Hepatocyte (in vitro differentiated cells): ENCODE results near the gene BACH1. TPM values are rescaled to one million over a fixed set of nuclear protein-coding genes. Genes with fewer than 3 reads are reported as not detected.
A peak's percentile ranks its signal among the peaks of the same experiment; 100 is the strongest.

Experiments used
- DNase-seq: peaks from one replicate; pipeline ENCODE4 v3.0.0-alpha.2; 2016; ENCODE audit warnings: low spot score
- H2AFZ ChIP-seq: fragments of 200-600 bp; sonication (generic); 2 replicates; pipeline ENCODE4 v1.6.0; 2016; ENCODE audit warnings: antibody characterized with exemption, mild to moderate bottlenecking
- H3K27ac ChIP-seq: fragments of 200-600 bp; sonication (generic); 2 replicates; pipeline ENCODE4 v1.5.1; 2016; ENCODE audit warnings: mild to moderate bottlenecking
- H3K27me3 ChIP-seq: fragments of 200-600 bp; sonication (generic); 2 replicates; pipeline ENCODE4 v1.6.1; 2016
- H3K36me3 ChIP-seq: fragments of 200-600 bp; sonication (generic); replicated peaks from 2 replicates; pipeline ENCODE4 v1.5.1; 2016; ENCODE audit warnings: low read depth; ENCODE audit not compliant: insufficient read depth
- H3K4me1 ChIP-seq: fragments of 200-600 bp; sonication (generic); 2 replicates; pipeline ENCODE4 v1.5.1; 2016; ENCODE audit warnings: mild to moderate bottlenecking, moderate library complexity; ENCODE audit not compliant: insufficient read depth
- H3K4me2 ChIP-seq: fragments of 200-600 bp; sonication (generic); 2 replicates; pipeline ENCODE4 v1.6.0; 2016
- H3K4me3 ChIP-seq: fragments of 200-600 bp; sonication (generic); 2 replicates; pipeline ENCODE4 v1.5.1; 2016; ENCODE audit warnings: mild to moderate bottlenecking
- H3K79me2 ChIP-seq: fragments of 200-600 bp; sonication (generic); 2 replicates; pipeline ENCODE4 v1.6.0; 2017; ENCODE audit warnings: mild to moderate bottlenecking
- H3K9me2 ChIP-seq: fragments of 200-600 bp; sonication (generic); replicated peaks from 2 replicates; pipeline ENCODE4 v1.6.0; 2017; ENCODE audit warnings: mild to moderate bottlenecking; ENCODE audit not compliant: insufficient read depth
- H3K9me3 ChIP-seq: fragments of 200-600 bp; sonication (generic); 2 replicates; pipeline ENCODE4 v1.5.1; 2016; ENCODE audit warnings: low read depth, mild to moderate bottlenecking
- H4K20me1 ChIP-seq: fragments of 200-600 bp; sonication (generic); 2 replicates; pipeline ENCODE4 v1.6.0; 2016; ENCODE audit warnings: mild to moderate bottlenecking; ENCODE audit not compliant: insufficient read depth, poor library complexity, severe bottlenecking
- EZH2 ChIP-seq: fragments of 200-600 bp; sonication (generic); IDR thresholded peaks from 2 replicates; pipeline ENCODE4 v1.6.1; 2016; ENCODE audit warnings: antibody characterized with exemption, mild to moderate bottlenecking, borderline replicate concordance
- EZH2phosphoT487 ChIP-seq: fragments of 200-600 bp; sonication (generic); IDR thresholded peaks from one replicate; pipeline ENCODE4 v1.6.1; 2018; ENCODE audit warnings: antibody characterized with exemption, mild to moderate bottlenecking, low read depth, moderate library complexity; ENCODE audit not compliant: unreplicated experiment, severe bottlenecking
- WGBS: methylation state at CpG from one replicate; pipeline ENCODE4 v1.1.6; 2016; ENCODE audit warnings: low lambda C conversion rate; ENCODE audit errors: missing lambda C conversion rate; 5-methylcytosine and 5-hydroxymethylcytosine counted together
- polyA plus RNA-seq: library from polyadenylated mRNA; unstranded; fragments of >200 nt; fragmentation: Nextera tagmentation; extraction: Ambion mirVana; gene quantifications from 2 replicates; pipeline ENCODE4 v1.2.1, GENCODE V29; 2016
- total RNA-seq: library from RNA; depleted of rRNA; stranded (reverse); fragments of >200 nt; gene quantifications from 2 replicates; pipeline ENCODE4 v1.2.3, GENCODE V29; 2014
- TF ChIP-seq, protein P1 (sequence below): fragments of 200-600 bp; sonication (generic); IDR thresholded peaks from 2 replicates; pipeline ENCODE4 v1.5.1; 2016; ENCODE audit warnings: antibody characterized with exemption, mild to moderate bottlenecking; ENCODE audit not compliant: poor library complexity

BACH1 gene
- total and polyA plus RNA-seq, 2 experiments from 2014 or later: 19.7 to 79.8 TPM

DNA sequence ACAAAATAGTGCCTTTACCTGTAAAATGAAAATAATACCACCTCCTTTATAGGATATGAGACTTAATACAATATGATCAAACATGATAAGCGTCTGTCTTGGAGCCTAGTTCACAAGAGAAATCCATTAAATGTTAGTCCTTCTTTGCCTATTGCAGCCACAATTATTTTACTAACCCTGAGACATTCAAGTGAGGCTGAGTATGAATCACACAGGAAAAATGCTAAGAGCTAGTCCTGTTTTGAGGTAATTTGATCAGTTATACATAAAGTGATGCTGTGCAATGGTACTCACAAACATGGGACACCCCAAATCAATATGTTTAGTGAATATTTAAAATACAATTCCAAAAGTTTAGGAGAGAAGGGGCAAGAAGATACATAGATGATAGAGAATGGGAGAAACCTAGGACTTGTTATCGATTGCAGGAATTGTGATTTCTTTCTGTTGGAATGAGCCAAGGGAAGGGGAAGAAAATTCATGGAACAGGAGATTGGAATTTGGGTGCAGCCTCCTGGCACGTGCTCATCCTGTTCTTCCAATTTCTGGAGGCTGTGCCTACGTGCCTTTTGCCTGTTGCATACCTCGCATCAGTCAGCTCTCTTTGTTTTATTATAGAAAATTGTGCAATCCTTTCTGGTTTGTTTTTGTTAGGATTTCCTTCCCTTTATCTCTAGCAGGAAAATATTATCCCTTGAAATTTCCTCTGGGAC is 39.9 kb upstream of the BACH1 start:
- no peaks in the 10 kb centered on the region for H4K20me1 ChIP-seq
- no peaks in the 10 kb centered on the region for H3K9me3 ChIP-seq
- H3K9me2 ChIP-seq: no peaks in the 10 kb centered on the region
- H3K4me1 ChIP-seq: peaks cover 11% of the 10 kb centered on the region
- no peak for DNase-seq
- no peak for TF ChIP-seq EZH2phosphoT487
- TF ChIP-seq, protein P1, sequence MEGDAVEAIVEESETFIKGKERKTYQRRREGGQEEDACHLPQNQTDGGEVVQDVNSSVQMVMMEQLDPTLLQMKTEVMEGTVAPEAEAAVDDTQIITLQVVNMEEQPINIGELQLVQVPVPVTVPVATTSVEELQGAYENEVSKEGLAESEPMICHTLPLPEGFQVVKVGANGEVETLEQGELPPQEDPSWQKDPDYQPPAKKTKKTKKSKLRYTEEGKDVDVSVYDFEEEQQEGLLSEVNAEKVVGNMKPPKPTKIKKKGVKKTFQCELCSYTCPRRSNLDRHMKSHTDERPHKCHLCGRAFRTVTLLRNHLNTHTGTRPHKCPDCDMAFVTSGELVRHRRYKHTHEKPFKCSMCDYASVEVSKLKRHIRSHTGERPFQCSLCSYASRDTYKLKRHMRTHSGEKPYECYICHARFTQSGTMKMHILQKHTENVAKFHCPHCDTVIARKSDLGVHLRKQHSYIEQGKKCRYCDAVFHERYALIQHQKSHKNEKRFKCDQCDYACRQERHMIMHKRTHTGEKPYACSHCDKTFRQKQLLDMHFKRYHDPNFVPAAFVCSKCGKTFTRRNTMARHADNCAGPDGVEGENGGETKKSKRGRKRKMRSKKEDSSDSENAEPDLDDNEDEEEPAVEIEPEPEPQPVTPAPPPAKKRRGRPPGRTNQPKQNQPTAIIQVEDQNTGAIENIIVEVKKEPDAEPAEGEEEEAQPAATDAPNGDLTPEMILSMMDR: no peak
- TF ChIP-seq EZH2: no peak
- H2AFZ ChIP-seq: no peak overlapping the region
- peak overlapping the region; percentile 22 for H3K27ac ChIP-seq
- 52% methylated on average over 5 of the region's 5 CpGs for WGBS
- H3K4me2 ChIP-seq: peak overlapping the region; percentile 12
- H3K4me3 ChIP-seq: no peak overlapping the region
- H3K27me3 ChIP-seq: no peaks in the 10 kb centered on the region
- H3K36me3 ChIP-seq: no peaks in the 10 kb centered on the region
- no peaks in the 10 kb centered on the region for H3K79me2 ChIP-seq

DNA sequence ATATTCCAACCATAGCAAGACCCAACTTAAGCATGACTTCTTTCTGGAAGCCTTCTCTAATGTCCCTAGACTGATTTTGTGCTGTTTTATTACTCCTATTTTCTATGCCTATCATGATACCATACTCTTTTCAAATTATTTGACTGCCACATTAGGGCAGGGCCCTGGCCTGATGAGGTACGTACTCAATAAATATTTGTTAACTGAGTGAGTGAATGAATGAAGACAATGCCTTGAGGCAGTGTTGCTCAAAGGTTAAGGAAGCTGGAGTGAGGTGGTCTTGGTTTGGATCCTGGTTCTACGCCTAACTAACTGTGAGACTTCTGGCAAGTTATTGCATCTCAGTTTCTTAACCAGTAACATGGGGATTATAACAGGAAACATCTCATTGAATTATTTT is 38.3 kb upstream of the BACH1 start:
- Histone ChIP-seq H3K4me3 (no peak overlapping the region), H3K27ac (no peak overlapping the region), H3K36me3 (no peaks in the 10 kb centered on the region), H3K27me3 (no peaks in the 10 kb centered on the region), H3K9me3 (no peaks in the 10 kb centered on the region), H3K9me2 (no peaks in the 10 kb centered on the region), H4K20me1 (no peaks in the 10 kb centered on the region), H3K79me2 (no peaks in the 10 kb centered on the region), H2AFZ (no peak overlapping the region), H3K4me2 (no peak overlapping the region), H3K4me1 (peaks cover 11% of the 10 kb centered on the region)
- TF ChIP-seq, protein P1: no peak
- TF ChIP-seq EZH2 (no peak), EZH2phosphoT487 (no peak)
- DNase-seq: no peak
- 85% methylated on average over 2 of the region's 2 CpGs for WGBS

- Histone ChIP-seq H3K9me2 (no peaks in the 10 kb centered on the region), H4K20me1 (no peaks in the 10 kb centered on the region), H3K79me2 (no peaks in the 10 kb centered on the region), H3K4me2 (no peak overlapping the region), H3K9me3 (no peaks in the 10 kb centered on the region), H3K27me3 (no peaks in the 10 kb centered on the region), H3K4me1 (peaks cover 11% of the 10 kb centered on the region), H2AFZ (no peak overlapping the region), H3K27ac (no peak overlapping the region), H3K4me3 (no peak overlapping the region), H3K36me3 (no peaks in the 10 kb centered on the region)
- TF ChIP-seq EZH2phosphoT487 (no peak), EZH2 (no peak)
- TF ChIP-seq, protein P1: no peak
- WGBS: 76% methylated on average over 7 of the region's 7 CpGs
- no peak for DNase-seq
Observed at GRCh38 chr21:29261555-29262540, 36.9 kb upstream of the BACH1 start.
